GM19099 (cell line): Measurements from ENCODE around the gene NOB1.

Experiments
- POLR2A ChIP-seq: IDR thresholded peaks from 3 replicates; pipeline ENCODE4 v1.6.1; 2011; ENCODE audit warnings: low read depth; ENCODE audit not compliant: insufficient read length; ENCODE audit errors: extremely low read depth

NOB1 gene

DNA sequence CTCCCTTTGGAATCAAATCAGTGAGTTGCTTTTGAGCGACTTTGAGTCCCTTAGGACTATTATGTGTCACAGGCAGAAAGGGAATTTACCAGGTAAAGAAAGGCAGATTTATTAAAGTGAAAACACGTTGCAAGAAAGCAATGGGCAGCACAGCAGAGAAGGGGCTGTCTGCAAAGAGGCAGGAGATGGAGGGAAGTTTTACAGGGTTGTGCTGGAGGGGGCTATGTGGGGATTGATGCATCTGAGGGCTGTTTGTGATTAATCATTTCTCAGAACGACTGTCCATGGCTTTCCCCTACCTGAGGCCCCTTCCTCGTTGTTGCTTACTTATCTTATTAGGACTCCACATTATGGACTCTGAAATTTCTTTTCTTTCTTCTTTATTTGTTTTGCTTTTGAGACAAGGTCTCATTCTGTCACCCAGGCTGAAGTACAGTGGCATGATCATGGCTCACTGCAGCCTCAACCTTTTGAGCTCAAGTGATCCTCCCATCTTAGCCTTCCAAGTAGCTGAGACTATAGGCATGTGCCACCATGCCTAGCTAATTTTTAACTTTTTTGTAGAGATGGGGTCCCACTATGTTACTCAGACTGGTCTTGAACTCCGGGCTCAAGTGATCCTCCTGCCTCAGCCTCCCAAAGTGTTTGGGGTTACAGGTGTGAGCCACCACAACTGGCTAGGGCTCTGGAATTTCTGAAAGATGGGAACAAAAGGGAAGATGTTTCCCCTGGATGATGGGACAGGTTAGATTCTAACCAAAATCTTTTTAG, 12.9 kb upstream of the NOB1 start:
- TF ChIP-seq POLR2A, result no peak

DNA sequence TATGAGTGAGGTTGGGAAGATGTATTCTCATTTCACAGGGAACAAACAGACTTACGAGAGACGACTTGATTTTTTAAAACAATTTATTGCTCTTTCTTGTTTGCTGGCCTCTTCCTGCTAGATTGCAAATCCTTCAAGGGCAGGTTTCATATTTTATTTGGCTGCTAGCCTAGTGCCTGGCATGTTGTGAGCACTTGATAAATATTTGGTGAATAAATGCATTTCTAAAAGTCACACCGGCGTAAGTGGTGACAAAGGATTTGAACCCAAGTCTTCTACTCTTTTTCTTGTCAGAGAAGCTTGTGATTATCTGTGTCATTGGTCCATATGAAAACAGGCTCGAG, 8.8 kb upstream of the NOB1 start:
- no peak for TF ChIP-seq POLR2A

DNA sequence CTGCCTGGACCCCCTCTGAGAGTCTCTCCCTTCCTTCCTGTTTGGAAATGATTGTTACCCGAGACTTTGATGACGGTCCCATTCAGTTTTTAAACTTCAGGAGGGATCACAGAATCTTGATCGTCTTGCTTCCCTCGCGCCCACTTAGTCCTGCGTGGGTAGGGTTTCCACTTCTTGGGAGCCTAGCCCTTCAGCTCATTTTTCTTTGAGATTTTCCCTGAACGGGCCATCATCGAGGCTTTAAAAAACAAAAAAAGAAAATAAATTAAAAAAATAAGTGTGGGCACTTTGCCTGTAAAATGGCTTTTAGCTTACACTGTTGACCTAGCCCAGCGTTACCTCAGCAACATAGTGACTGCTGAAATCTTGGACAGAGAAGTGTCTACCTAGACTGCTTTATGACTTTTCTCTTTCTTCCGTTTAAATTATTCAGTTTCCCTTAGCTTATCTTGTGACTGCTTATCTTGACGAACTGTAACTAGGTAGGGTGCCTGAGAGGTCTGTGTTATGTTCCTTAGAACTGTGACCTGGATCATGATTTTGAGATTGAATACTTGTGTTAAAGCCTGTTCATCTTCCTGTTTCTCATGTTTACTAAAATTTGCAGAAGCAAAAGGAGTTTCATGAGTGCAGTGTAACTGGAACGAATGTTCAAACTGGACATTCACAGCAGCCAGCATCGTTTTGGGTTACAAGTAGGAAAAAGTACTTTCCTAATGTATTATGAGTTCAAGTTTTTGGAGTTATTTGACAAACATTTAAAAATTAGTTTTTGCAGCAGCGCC, 8.3 kb upstream of the NOB1 start:
- TF ChIP-seq POLR2A, result no peak

DNA sequence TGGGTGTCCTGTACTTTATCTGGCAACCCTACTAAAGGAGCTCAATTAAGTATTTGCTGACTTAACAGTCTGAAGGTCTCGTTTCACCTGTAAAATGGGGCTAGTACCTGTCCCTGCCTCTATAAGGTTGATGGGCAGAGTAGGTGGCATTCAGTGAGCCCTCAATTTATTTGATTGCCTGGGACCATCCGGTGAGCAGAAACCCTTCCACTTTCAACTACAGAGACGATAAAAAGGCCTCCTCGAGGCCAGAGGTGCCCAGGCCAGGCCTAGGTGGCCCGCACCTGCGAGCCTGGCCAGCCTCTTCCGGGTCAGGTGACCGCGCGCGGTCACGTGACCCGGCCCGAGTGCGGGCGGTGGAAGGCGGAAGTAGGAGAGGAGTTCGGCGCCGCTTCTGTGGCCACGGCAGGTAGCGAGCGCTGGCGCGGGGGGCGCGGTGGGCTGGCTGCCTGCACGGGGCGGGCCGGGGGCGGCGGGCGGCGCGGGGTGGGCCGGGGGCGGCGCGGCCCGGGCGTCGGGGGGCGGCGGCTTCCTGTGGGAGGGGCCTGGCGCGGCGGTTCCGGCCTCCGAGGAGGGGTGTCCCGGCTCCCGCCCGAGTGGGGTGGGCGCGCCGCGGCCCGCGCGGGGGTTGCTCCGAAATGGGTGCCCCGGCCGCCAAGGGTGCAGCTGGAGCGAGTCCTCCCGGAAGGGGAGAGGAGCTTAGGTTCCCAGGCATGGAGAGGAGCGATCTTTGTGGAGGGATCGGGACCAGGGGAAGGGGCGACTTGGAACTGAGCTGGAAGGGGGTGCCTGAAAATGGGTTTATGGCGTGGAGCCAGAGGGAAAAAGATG, 7.5 kb upstream of the NOB1 start, which contains the start of gene WWP2:
Gene WWP2, plus strand, starts transcription at position 350 of the 831 bp plus-strand sequence. CDS start 24,679 bp downstream, outside the sequence.
- TF ChIP-seq POLR2A, result peak; percentile 88

DNA sequence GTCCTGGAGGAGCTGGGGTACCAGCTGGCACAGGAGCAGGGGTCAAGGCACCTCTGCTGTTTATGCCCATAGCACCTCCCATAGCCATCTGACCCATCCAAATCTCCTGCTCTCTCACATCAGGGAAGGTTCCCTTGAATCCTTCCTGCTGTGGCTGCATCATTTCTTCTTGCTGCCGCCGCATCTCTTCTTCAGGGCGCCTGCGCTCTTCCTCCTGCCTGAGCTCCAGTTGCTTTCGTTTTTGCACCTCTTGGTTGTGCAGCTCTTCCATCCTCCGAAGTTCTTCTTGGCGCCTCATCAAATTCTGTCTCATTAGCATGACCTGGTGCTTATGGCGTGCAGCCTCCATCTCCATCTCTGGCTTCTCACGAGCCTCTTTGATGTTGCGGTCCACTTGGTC, 2.0 kb upstream of the NOB1 start:
- no peak for TF ChIP-seq POLR2A

DNA sequence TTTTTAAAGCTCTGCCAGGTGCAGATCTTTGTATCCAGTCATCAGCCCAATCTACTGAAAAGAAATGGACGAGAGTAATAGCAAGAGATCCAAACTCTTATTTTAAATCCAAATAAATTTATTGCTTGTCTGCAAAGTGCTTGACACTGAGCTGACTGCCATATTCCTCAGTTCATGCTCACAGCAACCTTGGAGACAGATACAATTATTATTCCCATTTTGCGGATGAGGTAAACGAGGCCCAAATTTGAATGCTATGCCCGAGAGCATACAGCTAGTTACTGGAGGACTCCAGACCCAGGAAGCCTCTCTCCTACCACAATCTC, 620 bp downstream of the NOB1 start:
- TF ChIP-seq POLR2A, result no peak

DNA sequence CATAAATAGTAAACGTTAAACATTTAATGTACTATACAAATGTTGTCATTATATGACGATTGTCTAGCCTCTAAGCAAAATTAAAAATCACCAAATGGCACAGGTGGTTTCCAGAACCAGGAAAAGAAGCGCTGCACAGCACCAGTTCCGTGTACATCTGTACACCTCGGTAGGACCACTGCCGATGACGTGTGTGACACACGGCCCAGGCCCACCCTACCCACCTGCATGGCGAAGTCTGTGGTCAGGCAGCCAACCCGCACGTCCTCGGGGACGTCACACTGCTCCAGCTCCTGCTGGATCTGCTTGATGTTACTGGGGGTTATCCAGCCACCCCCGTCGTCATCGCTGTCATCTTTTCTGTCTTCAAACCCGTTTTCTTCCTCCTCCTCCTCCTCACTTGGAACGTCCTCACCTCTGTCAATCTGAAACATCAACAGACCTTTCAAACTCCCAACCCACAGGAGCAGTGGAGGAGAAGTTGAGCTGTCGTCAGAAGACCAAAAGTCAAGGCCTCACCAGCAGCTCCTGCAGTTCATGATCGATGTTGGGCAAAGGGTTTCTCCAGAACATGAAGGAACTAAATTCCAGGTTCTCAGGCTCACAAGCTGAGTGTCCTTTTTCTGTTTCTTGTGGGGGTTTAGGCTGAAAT, 5.9 kb downstream of the NOB1 start:
- TF ChIP-seq POLR2A, result no peak

DNA sequence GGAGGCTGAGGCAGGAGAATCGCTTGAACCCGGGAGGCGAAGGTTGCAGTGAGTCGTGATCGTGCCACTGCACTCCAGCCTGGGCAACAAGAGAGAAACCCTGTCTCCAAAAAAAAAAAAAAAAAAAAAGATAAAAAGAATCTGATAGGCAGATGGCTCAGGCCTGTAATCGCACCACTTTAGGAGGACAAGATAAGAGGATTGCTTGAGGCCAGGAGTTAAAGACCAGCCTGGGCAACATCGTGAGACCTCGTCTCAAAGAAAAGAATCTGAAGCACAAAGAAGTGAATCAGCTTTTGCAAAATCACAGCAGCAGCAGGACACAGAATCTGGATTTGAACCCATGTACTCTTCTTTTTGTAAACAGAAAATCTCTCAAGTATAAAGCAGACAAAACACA, 7.6 kb downstream of the NOB1 start:
- no peak for TF ChIP-seq POLR2A

DNA sequence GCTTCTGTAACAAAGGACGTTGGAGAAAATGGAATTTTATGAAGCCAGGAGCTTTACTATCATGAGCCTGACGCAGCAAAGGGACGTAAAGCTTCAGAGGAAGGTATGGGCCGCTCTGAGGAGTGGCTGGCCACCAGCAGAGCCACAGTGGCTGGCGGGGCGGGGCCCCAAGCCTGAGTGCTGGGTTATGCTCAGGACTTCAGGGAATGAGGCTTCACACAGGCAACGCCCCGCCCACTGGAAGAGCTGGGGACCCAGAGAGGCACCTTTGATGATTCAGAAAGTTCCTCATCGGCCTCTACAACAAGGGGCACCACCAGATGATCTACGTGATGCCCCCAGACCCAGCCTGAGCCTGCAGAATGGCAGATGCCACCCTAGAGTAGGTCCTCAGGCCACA, 8.8 kb downstream of the NOB1 start:
- TF ChIP-seq POLR2A, result no peak

DNA sequence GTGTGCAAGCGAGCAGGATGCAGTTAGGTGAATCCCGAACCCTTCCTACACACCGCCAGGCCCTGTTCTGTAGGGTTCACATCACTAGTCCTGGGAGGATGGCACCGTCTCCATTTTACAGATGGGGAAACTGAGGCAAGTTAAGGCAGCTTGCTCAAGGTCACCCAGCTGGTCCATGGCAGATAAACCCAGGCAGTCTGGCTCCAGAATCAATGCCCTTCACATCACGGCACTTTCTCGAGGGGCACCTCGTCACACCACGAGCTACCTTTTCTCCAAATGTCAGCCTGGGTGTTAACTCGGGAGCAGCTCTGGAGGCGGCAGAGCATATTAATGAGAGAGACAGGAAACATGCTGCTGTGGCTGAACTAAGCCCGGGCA, 9.5 kb downstream of the NOB1 start:
- TF ChIP-seq POLR2A, result no peak

DNA sequence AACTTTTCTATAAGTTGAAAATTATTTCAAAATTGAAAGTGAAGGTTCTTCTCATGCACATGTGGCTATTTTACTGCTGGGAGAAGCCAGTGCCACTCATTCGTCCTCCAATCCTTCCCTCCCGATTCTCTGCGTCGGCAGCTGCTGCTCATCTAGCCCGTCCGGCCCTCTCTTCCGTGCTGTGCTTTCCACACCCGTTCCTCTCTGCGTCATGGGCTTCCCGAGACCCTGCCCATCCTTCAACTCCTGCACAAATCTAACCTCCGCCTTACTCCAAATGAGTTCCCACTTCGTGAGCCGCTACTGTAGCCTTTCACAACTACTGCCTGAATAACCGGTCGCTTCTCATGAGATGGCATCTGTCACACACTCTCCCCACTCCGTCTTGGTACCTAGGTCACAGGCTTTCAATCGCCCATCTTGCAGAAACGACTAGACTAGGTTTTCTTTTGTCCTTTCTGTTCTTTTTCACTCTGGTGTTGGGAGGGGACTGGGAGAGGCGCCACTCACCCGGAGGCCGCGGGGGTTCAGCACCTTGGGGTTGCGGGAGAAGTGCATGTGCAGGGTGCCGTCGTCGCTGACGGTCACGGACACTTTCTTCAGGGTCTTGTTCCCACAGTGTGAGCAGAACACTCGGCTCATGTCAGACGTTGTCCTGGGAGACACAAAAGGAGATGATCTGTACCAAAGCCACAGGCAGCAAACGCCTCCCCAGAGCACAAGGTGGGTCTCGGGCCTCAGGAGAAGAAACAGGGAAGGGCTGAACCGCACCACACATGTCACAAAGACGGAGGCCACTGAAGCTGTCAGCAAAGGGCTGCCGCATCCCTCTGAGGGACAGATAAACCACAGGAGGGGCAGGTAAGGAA, 10.1 kb downstream of the NOB1 start:
- no peak for TF ChIP-seq POLR2A

DNA sequence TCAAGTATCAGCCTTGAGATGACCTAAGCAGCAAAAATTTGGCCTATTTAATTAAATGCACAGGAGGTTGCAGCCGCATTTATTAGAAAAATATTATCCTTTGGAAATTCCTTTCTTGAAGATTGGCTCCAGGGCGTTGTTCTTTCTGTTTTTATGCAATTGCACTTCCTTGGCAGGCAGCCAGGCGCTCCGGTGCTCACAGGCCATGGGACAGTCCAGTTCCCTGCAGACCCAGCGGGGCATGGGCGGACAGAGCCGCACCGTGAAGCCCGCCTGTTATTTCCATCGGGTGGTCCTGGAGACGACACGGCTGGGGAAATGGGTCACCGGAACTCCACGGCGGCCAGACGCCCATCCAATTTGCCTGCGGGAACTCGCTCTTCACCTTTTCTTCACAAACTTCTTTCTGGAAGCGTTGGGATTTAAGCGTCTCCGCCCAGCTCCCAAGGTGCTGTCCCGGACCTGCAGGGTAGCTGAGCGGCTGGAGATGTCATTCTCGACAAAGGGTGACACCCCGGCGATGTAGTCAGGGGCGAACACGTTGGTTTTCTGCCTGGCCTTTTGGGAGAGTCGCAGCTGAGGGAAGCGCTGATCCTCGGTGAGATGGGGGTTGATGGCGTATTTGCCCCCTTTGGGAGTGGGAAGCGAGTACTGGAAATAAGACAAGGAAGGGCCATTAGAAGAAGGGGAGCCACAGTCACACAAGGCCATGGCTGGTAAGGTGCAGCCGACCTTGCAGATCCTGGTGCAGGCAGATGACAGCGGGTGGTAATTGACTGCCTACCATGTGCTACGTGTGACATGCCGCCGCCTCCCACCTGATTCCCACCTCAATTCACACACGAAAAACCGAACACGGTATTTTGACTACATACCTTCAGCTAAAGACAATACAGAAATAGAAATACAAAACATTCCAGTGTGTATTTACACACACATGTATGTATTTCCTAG, 12.5 kb downstream of the NOB1 start:
- TF ChIP-seq POLR2A, result no peak

DNA sequence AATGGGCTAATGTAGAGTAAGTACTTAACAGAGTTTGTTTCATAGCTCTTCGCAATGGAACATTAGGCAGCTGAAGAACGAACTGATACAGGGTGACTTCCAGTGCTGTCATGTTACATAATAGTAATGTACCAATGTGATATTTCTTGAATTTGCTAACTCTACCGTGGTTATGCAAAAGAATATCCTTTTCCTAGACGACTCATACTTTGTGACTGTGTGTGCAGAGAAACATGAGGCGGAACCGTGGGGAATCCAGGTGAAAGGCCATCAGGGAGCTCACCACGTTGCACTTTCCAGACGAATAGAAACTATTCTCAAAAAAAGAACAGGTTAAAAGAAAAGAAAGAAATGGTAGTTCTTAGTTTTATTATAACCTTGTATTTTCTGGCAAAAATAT, 13.2 kb downstream of the NOB1 start:
- TF ChIP-seq POLR2A, result no peak
